ENCODE data around the gene NLRX1.
"Not testable (repeated sequence)": the region's sequence is repeated elsewhere in the genome, so short reads cannot be mapped to it uniquely, and the experiment has no call there.

Gene NLRX1

DNA sequence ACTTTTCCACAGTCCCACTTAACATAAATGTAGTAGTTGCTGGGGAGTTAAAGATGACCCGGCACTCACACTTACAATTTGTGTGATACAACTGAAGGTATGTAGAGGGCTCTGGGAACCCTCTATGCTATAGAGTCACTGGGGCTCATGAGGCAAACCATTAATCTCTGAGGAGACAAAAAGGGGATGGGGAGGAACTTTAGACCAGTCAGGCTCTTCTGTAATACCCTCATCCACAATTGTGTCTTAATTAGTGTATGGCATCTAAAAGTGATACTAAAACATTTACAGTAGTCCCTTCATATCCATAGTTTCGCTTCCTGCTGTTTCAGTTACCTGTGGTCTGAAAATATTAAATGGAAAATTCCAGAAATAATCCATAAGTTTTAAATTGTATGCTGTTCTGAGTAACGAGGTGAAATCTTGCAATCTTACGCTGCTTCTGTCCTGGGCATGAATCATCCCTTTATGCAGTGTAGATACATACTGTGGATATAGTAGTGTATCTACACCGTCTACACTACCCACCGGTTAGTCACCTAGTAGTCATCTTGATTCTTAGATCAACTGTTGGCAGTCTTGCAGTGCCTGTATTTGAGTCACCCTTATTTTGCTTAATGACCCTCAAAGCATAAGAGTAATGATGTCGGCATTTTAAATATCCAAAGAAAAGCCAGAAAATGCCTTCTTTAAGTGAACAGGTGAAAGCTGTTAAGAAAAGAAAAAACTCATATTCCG lies 49.8 kb downstream of the NLRX1 start:
- DNase-seq: peak; percentile 90

DNA sequence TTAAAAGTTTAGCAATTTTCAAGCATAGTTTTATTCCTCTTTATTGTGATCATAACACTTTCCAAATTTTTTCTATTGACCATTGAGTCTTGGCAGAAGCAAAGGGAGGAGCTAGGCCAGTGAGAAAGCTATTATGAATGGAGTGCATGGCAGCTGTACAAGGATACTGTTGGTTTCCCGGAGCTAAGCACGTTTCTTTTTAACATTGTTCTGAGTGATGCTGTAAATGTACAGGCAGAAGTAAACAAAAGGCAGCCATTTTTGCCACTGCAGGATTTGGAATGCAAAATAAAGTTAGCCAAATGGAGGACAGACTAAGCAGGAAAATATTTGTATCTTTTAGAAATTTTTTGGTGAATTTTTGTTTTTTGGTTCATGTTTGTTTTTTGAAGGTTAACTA lies 53.8 kb downstream of the NLRX1 start:
- no peak for DNase-seq

DNA sequence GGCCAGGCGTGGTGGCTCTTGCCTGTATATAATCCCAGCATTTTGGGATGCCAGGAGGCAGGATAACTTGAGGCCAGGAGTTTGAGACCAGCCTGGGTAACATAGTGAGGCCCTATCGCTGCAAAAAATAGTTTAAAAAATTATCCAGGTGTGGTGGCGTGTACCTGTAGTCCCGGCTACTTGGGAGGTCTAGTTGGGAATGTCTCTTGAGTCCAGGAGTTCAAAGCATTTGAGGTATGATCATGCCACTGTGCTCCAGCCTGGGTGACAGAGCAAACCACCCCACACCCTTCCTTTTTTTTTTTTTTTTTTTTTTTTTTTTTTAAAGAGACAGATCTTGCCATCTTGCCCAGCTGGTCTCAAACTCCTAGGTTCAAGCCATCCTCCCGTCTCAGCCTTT lies 54.4 kb downstream of the NLRX1 start:
- no peak for DNase-seq

DNA sequence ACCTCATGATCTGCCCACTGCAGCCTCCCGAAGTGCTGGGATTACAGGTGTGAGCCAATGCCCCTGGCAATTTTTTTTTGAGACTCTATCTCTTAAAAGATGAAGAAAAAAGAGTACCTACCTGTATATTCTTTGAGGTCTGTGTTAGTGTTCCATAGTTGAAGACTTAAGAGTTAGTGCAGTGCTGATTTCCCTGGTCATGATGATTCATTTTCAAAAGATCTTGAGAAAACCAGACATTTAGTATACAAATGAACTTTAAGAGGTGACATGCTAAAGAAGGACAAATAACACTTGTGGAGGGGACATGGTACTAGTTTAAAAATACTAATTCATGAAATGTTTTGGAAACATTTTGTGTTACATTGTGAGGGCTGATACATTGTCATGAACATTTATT lies 55.3 kb downstream of the NLRX1 start:
- peak; percentile 18 for DNase-seq

DNA sequence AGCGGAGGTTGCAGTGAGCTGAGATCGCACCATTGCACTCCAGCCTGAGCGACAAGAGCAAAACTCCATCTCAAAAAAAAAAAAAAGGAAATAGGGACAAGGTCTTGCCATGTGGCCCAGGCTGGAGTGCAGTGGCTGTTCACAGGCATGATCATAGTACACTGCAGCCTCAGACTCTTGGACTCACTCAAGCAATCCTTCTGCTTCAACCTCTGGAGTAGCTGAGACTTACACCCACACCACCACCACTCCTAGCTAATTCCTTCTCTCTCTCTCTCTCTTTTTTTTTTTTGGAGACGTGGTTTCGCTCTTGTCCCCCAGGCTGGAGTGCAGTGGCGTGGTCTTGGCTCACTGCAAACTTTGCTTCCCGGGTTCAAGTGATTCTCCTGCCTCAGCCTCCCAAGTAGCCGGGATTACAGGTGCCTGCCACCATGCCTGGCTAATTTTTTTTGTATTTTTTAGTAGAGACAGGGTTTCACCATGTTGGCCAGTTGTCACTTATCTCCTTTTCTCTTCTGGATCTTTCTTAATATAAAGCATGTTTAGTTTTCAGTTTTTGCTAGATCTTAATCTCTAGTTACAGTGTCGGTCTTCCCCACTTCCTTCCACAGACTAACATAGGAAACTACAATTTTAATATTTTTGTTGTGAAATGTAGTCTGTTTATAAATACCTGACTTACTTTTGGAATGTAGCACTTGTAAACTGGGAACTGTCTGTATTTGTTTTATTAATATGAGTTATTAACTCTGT lies 60.2 kb downstream of the NLRX1 start:
- DNase-seq: not testable (repeated sequence)

DNA sequence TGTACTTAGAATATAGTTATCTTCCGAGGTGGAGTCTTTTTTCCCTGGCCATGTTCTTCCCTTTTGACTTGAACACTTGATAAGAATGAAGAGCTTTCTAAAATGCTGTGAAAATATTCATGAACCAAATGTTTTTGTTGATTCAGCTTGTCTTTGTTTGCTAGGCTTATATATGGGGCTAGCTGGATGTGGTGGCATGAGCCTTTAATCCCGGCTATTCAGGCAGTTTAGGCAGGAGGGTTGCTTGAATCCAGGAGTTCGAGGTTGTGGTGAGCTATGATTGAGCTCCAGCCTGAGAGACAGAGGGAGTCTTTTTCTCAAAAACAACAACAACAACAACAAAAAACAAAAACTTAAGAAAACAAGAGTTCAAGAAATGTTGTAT lies 60.8 kb downstream of the NLRX1 start:
- DNase-seq: no peak

DNA sequence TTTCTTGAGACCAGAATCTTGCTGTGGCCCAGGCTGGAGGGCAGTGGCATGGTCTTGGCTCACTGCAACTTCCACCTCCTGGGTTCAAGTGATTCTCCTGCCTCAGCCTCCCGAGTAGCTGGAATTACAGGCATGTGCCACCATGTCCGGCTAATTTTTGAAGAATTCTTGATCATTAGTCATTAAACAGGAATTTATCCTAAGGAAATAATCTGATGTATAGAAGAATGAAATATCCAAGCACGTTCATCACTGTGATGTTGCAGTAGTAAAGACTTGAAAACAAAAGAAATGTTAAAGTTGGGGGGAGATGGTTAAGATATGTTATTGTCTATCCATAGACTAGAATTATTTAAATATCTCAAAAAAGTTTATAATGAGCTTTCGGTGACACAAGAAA lies 61.2 kb downstream of the NLRX1 start:
- DNase-seq: no peak
